T1000 (cell line): ENCODE data around the gene TFCP2L1.
"Not testable (repeated sequence)": the region's sequence is repeated elsewhere in the genome, so short reads cannot be mapped to it uniquely, and the experiment has no call there.

Experiments used
- DNase-seq: peaks from one replicate; lab custom pipeline; 2025; ENCODE audit warnings: mixed read lengths; lab: John Stamatoyannopoulos, UW

The TFCP2L1 gene, protein sequence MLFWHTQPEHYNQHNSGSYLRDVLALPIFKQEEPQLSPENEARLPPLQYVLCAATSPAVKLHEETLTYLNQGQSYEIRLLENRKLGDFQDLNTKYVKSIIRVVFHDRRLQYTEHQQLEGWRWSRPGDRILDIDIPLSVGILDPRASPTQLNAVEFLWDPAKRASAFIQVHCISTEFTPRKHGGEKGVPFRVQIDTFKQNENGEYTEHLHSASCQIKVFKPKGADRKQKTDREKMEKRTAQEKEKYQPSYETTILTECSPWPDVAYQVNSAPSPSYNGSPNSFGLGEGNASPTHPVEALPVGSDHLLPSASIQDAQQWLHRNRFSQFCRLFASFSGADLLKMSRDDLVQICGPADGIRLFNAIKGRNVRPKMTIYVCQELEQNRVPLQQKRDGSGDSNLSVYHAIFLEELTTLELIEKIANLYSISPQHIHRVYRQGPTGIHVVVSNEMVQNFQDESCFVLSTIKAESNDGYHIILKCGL

DNA sequence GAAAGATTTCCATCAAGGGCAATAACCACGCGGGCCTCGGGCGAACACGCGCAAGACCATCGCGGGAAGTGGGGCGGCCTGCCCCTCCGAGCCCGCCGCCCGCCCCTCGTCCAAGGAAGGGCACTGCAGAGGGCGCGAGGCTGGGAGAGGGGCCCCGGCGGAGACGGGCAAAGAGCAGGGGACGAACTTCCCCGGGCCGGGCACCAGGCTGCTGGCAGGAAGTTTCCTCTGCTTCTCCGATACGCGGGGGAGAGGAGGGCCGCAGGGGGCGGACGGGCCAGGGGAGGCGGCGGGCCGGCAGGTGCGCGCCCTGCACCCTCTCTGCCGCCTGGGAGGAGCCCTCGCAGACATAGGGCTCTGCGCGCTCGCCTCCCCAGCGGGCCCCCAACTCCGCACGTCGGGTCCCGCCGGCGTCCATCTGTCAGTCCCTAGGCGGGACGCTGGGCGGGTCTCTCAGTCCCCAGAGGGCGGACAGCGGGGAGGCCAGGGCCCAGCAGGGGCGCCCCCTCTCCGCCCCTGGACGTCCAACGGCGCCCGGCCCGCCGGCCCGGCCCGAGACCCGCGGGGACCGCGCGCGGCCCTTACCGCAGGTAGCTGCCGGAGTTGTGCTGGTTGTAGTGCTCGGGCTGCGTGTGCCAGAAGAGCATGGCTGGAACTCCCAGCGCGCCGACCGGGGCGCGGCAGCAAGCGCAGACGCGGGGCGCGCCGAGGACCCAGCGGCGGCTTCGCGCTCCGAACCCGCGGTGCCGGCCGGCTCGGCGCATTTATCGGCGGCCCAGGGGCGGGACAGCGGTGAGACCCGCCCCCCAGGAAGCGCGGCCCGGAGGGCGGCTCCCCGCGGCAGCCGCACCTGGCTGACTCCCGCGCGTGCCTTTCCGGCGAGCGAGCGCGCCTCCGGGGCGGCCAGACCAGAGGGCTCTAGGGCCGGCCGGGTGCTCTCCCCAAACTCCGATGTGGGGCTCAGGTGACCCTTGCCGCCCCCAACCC is at the start of gene TFCP2L1:
TSS of gene TFCP2L1 (minus strand) at position 740 of the 987 bp plus-strand sequence. CDS start at position 647, 93 bp downstream.
- no peak for DNase-seq

DNA sequence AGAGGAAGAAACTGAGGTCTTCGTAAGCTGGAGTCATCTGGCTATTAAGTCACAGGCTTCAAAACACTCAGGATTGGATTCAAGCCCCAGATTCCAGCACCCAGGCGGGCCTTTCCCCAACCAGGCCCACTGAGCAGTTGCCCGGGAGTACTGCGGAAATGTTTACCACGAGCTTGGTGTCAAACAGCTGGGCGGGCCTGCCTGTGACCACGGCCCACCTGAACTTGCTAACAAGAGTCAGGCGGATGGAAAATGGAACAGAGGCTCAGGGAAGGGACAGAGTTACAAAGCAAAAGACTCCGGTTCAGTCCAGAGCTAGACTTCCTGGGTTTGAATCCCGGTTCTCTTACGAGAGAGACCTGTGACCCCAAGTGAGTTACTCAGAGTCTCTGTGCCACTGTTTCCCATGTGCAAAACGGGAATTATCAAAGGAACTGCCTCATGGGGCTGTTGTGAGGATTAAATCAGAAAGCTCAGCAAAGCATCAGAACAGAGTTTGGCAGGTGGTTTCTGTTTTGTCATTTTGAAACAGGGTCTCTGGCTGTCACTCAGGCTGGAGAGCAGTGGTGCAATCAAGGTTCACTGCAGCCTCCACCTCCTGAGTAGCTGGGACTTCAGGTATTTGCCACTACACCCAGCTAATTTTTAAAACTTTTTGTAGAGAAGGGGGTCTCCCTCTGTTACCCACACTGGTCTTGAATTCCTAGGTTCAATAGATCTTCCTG is 49.0 kb upstream of the TFCP2L1 start:
- DNase-seq = no peak

DNA sequence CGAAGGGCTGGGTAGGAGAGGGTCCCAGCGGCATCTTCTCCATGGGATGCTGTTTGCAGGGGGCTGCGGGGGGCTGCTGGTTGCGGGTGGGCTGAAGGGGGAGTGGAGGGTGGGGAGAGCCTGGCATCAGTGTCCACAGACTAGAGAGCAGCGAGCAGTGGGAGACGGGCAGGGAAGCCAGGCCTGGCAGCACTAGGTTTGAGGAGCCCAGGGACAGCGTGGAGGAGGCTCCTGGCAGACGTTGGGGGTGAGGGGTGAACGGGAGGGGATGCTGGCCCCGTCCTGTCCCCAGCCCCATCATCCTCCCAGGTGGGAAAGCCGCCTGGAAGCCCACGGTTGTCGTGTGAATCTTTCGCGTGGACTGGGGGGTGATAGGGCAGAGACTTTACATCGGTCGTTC is 48.2 kb upstream of the TFCP2L1 start:
- no peak for DNase-seq

DNA sequence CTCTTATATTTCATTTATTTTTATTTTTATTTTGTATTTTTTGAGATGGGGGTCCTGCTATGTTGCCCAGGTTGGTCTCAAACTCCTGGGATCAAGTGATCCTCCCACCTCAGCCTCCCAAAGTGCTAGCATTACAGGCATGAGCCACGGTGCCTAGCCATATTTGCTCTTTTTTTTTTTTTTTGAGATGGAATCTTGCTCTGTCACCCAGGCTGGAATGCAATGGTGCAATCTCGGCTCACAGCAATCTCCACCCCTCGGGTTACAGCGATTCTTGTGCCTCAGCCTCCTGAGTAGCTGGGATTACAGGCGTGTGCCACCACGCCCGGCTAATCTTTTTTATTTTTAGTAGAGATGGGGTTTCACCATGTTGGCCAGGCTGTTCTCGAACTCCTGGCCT is 46.3 kb upstream of the TFCP2L1 start:
- DNase-seq = not testable (repeated sequence)

DNA sequence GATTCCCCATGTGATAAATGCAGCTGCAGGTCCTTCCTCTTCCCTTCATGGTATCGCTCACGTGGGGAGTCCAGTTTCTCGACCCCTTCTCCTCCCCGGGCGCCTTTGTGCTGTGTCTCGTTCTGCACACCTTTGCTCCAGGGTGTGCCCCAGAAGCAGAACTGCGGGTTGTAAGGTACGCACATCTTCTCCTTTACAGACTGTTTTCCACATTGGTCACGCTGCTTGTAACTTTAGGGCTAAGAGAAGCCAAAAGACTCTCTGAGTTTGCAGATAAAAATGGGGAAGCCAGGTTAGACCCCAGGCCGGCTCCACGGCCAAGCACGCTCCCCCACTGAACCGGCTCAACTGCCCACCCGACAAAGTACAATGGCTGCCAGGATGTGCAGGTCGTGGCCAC is 45.9 kb upstream of the TFCP2L1 start:
- DNase-seq = no peak

DNA sequence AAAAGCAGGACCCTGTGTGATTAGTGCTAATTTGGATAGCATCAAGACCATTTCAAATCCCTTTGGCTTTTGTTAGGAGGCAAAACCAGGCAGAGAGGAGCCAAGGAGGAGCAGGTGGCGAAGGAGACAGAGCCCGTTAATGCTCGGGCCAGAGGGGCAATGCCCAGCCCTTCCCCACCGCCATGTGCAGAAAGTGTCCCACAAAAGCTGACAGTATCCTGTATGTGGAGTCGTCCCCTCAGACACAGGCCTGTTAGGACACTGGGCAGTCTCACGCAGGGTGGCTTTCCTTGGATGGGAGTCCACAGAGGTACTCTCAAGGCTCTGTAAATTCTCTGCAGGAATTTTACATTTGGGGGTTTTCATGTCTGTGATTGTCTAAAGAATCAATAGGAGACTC is 44.8 kb upstream of the TFCP2L1 start:
- DNase-seq = no peak

DNA sequence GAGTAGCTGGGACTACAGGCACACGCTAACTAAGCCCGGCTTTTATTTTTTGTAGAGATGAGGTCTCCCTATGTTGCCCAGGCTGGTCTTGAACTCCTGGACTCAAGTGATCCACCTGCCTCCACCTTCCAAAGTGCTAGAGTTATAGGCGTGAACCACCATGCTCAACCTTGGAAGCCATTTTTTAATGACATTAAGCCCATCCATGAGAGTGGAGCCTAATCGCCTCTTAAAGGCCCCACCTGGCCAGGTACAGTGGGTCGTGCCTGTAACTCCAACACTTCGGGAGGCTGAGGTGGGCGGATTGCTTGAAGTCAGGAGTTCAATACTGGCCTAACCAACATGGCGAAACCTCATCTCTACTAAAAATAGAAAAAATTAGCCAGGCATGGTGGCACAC is 41.6 kb upstream of the TFCP2L1 start:
- DNase-seq = no peak

DNA sequence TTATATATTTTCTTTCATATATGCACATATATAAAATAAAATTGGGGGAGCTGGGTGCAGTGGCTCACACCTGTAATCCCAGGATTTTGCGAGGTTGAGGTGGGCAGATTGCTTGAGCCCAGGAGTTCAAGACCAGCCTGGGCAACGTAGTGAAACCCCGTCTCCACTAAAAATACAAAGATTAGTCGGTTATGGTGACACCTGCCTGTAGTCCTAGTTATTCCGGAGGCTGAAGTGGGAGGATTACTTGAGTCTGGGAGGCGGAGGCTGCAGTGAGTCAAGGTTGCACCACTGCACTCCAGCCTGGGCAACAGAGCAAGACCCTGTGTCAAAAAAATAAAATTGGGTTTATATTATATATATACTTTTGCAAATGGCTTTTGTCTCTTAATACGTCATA is 39.6 kb upstream of the TFCP2L1 start:
- no peak for DNase-seq

DNA sequence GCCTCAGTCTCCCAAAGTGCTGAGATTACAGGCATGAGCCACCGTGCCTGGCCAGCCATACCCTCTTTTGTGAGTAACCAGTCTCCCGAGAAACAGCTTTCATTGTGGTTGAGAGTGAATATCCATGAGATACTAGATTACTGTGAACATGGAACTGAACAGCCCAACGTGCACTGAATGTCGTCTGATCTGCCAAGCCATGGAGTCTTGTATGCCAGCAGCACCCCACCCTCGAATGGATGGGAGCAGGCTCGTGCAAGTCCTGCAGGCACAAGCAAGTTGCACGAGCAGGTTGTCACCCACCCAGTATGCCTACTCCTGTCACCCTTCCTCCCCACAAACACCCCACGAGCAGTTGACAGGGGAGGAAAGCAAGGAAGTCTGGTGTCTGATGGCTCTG is 36.5 kb upstream of the TFCP2L1 start:
- no peak for DNase-seq

DNA sequence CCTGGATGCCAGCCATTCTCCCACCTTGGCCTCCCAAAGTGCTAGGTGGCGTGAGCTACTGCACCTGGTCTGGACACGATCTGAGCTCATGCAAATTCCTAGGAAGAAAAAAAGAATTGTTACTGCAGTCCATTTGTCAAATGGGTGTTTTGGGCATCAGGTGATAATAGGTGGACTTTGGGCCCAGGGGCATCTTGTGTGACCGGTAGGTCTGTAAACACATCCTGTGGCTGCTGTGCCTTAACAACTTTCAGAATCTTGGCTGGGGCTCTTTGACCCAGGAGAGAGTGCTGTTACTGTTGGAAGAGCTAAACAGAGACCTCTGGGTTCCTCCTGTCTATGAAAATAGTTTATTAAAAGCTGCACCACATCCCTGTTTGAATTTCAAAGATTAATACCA is 34.9 kb upstream of the TFCP2L1 start:
- DNase-seq = no peak

DNA sequence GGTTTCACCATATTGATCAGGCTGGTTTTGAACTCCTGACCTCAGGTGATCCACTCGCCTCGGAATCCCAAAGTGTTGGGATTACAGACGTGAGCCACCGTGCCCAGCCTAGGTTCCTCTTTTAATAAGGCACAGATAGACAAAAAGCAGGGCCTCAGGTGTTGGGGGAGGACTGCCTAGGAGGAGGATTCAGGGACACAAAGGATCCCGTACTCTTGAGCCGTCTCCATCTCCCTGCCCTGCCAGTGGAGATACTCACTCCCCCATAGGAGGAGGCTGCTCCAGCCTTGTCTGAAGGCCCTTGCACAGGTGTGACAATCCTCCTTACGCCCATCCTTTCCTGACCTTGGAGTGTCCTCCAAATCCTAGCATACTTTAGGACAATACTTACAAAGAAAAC is 32.0 kb upstream of the TFCP2L1 start:
- no peak for DNase-seq

DNA sequence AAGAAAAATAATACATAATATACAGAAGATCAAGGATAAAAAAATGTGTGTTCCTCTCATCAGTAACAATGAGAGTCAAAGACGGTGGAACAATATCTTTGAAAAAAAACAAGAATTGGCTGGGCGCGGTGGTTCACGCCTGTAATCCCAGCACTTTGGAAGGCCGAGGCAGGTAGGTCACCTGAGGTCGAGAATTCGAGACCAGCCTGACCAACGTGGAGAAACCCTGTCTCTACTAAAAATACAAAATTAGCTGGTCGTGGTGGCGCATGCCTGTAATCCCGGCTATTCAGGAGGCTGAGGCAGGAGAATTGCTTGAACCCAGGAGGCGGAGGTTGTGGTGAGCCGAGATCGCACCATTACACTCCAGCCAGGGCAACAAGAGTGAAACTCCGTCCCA is 28.7 kb upstream of the TFCP2L1 start:
- not testable (repeated sequence) for DNase-seq

DNA sequence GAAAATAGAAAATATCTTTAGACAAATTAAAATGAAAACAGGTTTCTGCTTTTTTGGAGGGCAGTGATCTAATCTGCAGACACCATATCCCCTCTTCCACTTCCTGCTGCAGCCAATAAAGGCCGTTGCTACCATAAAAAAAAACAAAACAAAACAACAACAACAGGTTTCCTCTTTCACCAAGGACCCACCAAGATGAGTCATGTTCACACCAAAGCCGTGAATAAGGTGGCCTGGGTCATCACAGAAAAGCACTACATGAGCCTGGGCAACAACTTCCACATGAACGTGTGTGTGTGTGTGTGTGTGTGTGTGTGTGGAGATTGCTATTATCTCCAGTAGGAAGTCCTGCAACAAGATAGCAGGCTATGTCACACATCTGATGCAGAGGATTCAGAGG is 24.8 kb upstream of the TFCP2L1 start:
- no peak for DNase-seq

DNA sequence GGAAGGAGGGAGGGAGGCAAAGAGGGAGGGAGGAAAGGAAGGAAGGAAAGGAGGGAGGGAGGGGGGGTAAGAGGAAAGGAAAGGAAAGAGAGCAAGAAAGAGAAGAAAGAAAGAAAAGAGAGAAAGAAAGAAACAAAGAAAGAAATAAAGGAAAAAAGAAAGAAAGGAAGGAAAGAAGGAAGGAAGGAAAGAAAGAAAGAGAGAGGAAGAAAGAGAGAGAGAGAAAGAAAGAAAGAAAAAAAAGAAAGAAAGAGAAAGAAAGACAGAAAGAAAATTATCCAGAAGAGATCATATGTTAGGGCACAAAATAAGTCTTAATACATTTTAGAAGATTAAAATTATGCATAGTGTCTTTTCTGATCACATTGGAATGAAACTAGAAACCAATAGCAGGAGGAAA is 24.3 kb upstream of the TFCP2L1 start:
- DNase-seq = no peak

DNA sequence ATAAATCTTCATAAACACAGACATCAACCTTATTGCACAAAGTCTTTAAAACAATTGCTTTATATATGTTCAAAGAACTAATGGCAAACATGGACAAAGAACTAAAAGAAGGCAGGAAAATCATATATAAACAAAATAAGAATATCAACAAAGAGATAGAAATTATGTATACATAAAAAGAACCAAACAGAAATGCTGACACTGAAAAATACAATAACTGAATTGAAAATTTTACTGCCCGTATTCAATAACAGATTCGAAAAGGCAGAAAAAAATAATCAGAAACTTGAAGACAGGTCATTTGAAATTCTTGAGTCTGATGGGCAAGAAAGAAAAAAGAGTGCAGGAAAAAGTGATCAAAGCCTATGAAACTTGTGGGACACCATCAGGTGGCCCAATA is 22.0 kb upstream of the TFCP2L1 start:
- no peak for DNase-seq

DNA sequence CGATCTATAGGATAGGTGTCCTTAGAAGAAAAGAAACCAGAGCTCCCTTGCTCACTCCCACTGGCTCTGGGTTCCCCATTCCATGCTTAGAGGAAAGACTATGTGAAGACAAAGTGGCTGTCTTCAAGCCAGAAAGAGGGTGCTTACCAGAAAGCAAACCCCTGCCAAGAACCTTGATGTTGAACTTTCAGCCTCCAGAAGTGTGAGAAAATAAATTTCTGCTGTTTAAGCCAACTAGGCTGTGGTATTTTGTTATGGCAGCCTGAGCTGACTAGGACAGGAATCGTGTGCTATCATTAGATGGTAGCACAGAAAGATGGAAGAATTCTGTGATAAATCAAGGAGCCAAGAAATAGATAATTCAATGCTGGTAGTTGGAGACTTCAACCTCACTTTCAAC is 19.9 kb upstream of the TFCP2L1 start:
- no peak for DNase-seq

DNA sequence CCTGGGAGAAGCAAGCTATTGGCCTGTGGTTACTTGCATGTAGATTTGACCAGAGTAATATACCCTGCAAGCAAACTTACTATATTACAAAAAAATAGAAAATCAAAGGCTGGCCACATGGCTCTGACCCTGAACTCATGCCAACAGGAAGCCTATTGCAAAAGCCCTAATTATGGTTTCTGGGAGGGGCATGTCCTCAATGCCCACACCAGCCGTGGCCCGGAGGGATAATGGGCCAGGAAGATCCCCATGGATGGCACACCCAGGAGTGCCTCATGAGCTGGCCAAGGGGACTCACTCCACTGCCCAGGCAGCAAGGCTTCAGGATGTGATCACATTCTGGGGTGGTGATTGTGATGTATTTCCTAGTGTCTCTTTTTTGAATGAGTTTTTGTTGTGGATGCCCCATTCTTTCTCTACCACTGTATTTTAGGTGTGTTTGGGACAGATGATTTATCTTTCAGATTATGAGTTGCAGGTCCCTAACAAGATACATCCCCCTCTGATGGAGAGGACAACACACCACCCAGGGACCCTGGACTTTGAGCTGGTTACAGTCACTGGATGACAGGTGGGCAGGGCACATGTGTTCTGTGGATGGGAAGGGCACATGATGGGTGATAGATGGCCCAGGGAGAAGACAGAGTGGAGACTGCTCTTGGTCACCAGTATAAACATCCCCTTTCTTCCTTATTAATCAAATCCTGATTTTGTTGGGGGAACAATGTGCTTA is 18.7 kb upstream of the TFCP2L1 start:
- DNase-seq = no peak

DNA sequence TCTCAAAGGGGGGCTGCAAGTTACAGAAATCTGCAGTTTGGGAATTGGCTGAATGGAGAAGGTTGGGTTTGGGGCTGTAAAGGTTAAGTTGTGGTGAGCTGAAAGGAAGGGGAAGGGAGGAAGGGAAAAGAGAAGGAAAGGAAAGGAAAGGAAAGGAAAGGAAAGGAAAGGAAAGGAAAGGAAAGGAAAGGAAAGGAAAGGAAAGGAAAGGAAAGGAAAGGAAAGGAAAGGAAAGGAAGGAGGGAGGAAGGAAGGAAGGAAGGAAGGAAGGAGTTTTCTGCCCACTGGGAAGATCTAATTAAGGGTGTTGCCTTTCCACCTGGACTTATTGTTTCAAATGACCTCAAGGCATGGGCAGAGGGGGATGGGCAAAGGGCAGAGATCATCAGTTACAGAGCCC is 16.2 kb upstream of the TFCP2L1 start:
- DNase-seq = not testable (repeated sequence)

DNA sequence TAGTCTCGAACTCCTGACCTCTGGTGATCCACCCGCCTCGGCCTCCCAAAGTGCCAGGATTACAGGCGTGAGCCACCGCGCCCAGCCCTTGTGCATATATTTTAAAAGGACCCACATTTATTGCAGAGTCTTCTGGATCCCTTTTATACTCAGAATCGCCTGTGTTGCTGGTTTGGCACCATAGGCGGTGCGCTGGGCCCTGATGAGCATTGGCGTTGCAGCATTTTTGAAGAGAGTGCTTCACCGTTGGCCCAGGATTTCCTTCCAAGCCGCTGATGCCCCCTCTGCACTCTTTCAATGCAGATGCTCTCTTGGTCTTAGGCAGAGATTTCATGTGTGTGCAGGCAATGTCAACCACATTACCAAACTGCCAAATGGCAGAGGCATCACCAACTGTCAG is 13.5 kb upstream of the TFCP2L1 start:
- DNase-seq = no peak

DNA sequence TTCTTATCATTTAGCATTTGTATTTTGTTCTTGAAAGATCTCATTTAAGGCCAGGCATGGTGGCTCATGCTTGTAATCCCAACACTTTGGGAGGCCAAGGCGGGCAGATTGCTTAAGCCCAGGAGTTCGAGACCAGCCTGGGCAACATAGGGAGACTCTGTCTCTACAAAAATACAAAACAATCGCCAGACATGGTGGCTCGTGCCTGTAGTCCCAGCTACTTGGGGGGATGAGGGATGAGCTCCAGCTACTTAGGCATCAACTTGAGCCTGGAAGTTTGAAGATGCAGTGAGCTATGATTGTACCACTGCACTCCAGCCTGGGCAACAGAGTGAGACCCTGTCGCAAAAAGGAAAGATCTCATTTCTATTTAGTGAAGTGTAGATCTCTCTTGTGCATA is 12.9 kb upstream of the TFCP2L1 start:
- DNase-seq = not testable (repeated sequence)

DNA sequence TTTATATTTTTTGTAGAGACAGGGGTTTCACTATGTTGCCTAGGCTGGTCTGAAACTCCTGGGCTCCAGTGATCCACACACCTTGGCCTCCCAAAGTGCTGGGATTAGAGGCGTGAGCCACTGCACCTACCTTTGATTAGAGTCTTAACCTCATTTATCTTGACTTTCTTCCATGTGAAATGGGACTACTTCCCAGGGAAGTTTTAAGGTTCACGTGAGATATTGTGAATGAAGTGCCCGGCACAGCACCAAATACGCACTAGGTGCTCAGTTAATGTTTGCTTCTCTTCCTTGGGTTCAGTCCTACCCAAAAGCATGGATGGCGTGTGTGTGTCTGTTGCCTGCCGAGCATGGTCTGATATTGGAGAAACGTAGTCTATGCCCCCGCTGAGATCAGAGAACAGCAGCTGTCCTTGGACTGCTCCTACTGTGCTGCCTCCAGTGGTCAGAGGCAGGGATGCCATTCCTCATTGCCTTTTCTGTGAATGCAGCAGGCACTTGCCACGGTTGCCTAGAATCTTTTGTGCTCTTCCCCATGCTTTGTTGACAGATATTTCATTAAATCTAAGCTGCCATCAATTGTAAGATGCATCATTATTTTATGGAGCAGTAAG is 12.3 kb upstream of the TFCP2L1 start:
- DNase-seq = no peak
